HG03097 (cell line): ENCODE measurements around the gene OTX1.
"Not testable (repeated sequence)": the region's sequence is repeated elsewhere in the genome, so short reads cannot be mapped to it uniquely, and the experiment has no call there.

Experiments
- ATAC-seq: cut with Tn5 transposase; IDR thresholded peaks from one replicate; pipeline ENCODE4 v1.9.1; 2021; ENCODE audit not compliant: unreplicated experiment, low FRiP score

The OTX1 gene

GRCh38 chr2:63058144-63058920 is 7.7 kb downstream of the OTX1 start:
- ATAC-seq = no peak

- ATAC-seq = no peak
These were observed 8.5 kb downstream of the OTX1 start for GRCh38 chr2:63058921-63059792.

GRCh38 chr2:63059793-63060471 is 9.3 kb downstream of the OTX1 start:
- ATAC-seq = no peak

DNA sequence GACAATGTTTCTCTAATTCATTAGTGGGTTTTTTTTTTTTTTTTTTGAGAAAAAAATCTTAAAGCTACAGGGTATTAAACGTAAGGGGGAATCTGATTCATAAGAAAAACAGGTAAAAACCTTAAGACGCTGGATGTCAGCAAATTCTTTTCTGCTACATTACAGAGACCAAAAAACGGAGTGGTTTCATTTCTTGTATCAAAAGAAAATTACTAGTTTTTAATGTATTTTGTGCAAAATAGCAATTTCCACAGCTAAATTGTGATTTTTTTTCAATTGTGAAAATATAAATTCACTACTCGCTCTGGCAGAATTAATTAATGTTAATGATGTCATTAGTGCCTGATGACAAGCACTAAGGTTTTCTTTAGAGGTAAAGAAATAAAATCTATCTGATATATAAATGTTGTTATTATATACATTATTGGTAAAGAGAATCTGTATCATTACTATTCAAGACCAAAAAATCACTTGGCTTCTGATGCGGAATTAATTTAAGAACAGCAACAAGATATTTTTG is 9.9 kb downstream of the OTX1 start:
- ATAC-seq = no peak

DNA sequence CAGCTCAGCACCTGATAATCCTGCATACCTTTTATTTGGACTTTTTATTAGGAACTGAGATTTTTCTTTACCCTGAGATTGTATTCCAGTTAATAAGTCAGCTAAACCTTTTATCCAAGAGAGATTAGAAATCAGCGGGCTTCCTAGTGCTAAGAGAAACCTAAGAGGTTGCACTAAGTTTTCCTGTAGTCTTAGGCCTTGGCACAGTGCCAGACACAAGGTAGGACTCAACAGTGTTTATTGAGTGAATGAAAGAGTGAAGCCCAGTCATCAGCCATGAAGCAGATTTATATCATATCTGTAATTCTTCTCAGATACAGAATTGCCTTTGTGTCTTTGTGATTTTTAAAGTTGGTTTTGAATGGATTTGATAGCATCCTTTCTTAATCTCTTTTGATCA is 13.6 kb downstream of the OTX1 start:
- ATAC-seq = no peak

GRCh38 chr2:63064661-63065060 is 14.0 kb downstream of the OTX1 start:
- no peak for ATAC-seq

- ATAC-seq = no peak
These were observed 15.6 kb downstream of the OTX1 start for GRCh38 chr2:63066265-63066664.

DNA sequence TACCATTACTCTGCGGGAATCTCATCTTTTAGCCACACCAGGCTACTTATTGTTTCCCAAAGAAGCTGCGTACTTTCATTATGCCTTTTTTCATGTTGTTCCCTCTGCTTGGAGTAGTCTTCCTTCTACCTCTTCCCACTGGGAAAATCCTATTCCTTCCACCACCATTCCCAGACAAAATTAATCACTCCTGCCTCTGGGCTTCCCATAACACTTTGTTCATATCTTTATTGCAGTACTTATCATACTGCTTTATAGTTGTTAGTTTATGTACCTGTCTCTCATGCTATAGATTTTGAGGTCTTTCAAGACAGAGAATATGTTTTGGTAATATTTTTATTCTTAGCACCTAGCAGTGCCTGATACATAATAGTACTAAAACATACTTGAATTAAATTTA is 16.2 kb downstream of the OTX1 start:
- no peak for ATAC-seq

- ATAC-seq = no peak
These were observed 21.0 kb downstream of the OTX1 start for GRCh38 chr2:63071664-63072063.

DNA sequence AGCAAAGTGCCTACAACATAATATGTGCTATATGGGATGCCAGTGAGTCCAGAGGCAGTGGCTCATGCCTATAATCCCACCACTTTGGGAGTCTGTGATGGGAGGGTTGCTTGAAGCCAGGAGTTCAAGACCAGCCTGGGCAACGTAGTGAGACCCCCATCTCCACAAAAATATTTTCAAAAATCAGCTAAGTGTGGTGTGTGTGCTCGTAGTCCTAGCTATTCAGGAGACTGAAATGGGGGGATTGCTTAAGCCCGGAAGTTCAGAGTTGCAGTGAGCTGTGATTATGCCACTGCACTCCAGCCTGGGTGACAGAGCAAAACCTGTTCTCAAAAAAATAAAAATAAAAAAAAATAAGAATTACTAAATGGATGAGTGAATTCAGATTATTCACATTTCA is 23.4 kb downstream of the OTX1 start:
- no peak for ATAC-seq

GRCh38 chr2:63074399-63074798 is 23.8 kb downstream of the OTX1 start:
- ATAC-seq = not testable (repeated sequence)

DNA sequence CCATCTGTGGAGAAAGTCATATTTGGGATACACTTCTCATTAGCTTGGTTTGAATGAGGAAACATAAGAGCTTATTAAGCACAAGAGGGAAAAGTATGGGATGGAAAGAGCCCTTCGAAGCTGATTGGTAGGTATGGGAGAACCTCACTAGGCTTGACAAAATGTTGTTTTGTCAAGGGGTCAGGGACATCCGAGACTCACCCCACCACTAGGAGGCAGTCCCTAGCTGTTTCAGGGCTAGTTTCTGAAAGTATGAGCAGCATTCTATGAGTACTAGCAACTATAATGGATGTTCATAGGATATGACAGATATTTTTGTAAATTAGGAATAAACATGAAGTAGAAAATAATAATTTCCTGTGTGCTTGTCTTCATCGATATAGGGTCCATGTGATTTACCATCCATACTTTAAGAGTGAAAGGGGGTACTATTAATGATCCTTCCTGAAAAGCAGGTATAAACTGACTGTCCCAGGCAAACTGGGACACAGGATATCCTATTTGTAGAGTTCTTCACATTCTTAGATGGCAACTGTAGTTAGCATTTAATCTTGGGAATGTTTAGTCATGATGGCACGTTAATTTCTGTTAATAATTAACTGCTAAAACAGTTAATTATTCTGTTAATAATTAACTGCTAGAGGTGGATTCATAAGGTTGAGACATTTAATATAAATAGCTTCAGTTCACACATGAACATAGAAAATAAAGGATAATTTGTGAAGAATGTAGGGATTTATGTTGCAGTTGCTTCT is 28.4 kb downstream of the OTX1 start:
- no peak for ATAC-seq

DNA sequence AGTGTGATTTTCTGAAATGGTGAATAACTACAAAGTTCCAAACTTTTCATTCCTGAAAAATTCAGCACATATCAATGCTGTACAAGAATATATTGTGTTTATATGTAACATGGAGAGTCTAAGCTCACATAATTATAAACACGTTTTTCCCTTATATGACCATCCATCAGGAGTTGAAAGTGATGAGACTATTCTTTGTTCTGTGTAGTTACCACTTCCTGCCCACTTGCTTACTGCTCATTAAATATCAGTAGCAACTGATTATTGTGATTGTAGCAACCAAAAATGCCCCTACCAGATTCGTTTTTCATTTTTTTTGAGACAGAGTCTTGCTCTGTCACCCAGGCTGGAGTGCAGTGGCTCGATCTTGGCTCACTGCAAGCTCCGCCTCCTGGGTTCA is 30.8 kb downstream of the OTX1 start:
- no peak for ATAC-seq

- no peak for ATAC-seq
These were observed 36.1 kb downstream of the OTX1 start for GRCh38 chr2:63086687-63087086.

DNA sequence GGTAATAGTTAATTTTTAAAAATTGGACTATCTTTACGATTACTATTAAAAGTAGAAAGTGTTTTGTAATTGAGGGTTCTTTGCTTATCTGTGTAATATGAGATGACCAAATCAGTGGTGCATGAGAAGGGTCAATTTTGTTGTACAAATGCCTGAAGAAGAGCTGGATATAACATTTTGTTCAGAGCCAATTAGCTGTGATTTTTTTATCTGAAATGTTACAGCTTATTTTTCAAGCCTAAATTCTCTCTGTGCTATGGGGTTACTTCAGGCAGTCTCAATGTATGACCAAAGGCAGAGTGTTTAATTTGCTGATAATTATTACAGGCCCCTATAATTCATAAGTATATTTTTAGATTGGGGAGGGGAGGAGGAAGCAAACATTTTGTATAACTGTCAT is 41.8 kb downstream of the OTX1 start:
- no peak for ATAC-seq

GRCh38 chr2:63092857-63093256 is 42.2 kb downstream of the OTX1 start:
- ATAC-seq = no peak

- no peak for ATAC-seq
These were observed 42.9 kb downstream of the OTX1 start for GRCh38 chr2:63093502-63093901.

DNA sequence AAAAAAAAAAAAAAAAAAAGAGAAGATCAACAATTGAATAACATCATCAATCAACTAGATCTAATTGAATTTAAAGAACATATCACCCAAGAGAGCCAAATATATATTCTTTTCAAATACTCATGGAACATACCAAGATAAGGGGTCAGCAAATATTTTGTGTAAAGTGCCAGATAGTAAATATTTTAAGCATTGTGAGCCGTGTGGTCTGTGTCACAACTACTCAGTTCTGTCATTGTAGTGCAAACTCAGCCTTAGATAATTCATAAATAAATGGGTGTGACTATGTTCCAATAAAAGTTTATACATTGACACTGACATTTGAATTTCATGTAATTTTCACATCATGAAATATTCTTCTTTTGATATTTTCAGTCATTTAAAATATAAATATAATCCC is 45.9 kb downstream of the OTX1 start:
- ATAC-seq = no peak

DNA sequence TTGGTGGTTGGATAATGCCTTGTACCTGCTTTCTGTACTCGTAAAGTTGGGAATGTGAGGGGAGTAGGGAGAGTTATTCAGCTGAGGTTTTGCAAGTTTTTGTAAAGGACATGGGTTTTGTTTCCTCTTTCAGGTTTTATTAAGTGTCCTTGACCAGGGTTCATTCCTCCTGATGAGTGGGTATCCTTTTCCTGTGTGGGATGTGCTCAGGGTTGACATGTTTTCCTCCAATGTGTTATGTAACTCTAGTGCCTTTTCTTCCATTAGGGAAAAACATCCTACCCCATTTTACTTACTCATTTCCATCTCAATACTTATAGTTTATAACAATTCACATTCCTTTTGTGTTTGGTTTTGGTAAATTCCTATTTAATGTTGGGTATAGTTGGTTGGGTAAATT is 48.4 kb downstream of the OTX1 start:
- ATAC-seq = no peak

DNA sequence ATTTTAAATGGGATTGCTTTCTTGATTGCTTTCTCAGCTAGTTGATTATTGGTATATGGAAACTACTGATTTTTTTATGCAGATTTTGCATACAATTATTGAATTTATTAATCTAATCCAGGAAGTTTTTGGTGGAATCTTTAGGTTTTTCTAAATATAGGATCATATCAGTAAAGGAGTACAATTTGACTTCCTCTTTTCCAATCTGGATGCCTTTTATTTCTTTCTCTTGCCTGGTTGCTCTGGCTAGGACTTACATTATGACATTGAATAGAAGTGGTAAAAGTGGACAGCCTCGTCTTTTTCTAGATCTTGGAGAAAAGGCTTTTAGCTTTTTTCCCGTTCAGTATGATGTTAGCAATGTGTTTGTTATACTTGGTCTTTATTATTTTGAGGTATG is 51.3 kb downstream of the OTX1 start:
- ATAC-seq = no peak
